Neural crest cell (in vitro differentiated cells): ENCODE measurements around the gene DUSP12. TPM values are rescaled to one million over a fixed set of nuclear protein-coding genes. Genes with fewer than 3 reads are reported as not detected.

Experiments used
- DNase-seq: peaks from one replicate; pipeline ENCODE4 v3.0.0; 2021; ENCODE audit warnings: low read depth, mixed read lengths, low spot score
- H3K27ac Mint-ChIP-seq: one replicate; pipeline ENCODE4 v1.8.0; 2021; ENCODE audit warnings: mild to moderate bottlenecking, mixed read lengths; ENCODE audit not compliant: unreplicated experiment
- H3K27me3 Mint-ChIP-seq: 2 replicates; pipeline ENCODE4 v1.8.0; 2021; ENCODE audit warnings: low read depth, mild to moderate bottlenecking, mixed read lengths
- H3K36me3 Mint-ChIP-seq: 2 replicates; pipeline ENCODE4 v1.8.0; 2021; ENCODE audit warnings: low read depth, mild to moderate bottlenecking, mixed read lengths
- H3K4me1 Mint-ChIP-seq: 2 replicates; pipeline ENCODE4 v1.8.0; 2021; ENCODE audit warnings: mixed read lengths
- H3K4me3 Mint-ChIP-seq: one replicate; pipeline ENCODE4 v1.8.0; 2021; ENCODE audit warnings: mild to moderate bottlenecking, mixed read lengths
- H3K9me3 Mint-ChIP-seq: 2 replicates; pipeline ENCODE4 v1.8.0; 2021; ENCODE audit warnings: mixed read lengths
- total RNA-seq: library from RNA; stranded (reverse); gene quantifications from 2 replicates; pipeline ENCODE4 v1.2.1, GENCODE V29; 2021
- TF ChIP-seq, protein P1 (sequence below): fragments of 200-600 bp; sonication (generic); conservative IDR thresholded peaks from 2 replicates; pipeline ENCODE4 v1.5.0; 2021; ENCODE audit warnings: antibody characterized with exemption, mild to moderate bottlenecking

Gene DUSP12
- total RNA-seq, 1 donor from 2014 or later, result 39.8 TPM

DNA sequence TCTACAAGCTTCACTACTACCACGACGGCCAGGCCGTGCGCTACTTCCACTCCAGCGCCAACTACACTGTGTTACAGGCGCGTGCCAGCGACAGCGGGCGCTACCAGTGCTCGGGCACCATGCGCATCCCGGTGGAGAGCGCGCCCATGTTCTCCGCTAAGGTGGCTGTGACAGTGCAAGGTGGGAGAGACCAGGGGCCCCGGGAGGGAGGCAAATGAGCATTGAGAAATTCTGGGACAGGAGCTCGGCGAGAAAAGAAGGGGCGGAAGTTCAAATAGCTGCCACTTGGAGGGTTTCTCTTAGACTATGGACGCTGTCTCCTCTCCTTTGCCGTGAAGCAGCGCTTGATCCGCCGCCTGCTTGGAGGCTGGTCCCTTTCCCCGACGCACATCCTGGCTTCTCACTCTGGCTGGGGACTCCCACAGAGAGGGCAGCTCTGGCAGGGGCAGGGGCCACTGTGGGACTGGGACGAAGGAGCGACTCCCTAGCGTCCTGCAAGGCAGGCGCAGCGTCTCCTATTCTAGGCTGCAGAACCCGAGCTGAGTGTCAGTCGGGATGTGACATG is 23.6 kb upstream of the DUSP12 start:
- TF ChIP-seq, protein P1, sequence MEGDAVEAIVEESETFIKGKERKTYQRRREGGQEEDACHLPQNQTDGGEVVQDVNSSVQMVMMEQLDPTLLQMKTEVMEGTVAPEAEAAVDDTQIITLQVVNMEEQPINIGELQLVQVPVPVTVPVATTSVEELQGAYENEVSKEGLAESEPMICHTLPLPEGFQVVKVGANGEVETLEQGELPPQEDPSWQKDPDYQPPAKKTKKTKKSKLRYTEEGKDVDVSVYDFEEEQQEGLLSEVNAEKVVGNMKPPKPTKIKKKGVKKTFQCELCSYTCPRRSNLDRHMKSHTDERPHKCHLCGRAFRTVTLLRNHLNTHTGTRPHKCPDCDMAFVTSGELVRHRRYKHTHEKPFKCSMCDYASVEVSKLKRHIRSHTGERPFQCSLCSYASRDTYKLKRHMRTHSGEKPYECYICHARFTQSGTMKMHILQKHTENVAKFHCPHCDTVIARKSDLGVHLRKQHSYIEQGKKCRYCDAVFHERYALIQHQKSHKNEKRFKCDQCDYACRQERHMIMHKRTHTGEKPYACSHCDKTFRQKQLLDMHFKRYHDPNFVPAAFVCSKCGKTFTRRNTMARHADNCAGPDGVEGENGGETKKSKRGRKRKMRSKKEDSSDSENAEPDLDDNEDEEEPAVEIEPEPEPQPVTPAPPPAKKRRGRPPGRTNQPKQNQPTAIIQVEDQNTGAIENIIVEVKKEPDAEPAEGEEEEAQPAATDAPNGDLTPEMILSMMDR, result peak; percentile 63
- Mint-ChIP-seq H3K27me3 (peaks cover 76% of the 10 kb centered on the region), H3K4me1 (peaks cover 8% of the 10 kb centered on the region), H3K27ac (no peak overlapping the region), H3K36me3 (no peaks in the 10 kb centered on the region), H3K4me3 (peak overlapping the region; percentile 98), H3K9me3 (no peaks in the 10 kb centered on the region)
- DNase-seq, result peak; percentile 50

DNA sequence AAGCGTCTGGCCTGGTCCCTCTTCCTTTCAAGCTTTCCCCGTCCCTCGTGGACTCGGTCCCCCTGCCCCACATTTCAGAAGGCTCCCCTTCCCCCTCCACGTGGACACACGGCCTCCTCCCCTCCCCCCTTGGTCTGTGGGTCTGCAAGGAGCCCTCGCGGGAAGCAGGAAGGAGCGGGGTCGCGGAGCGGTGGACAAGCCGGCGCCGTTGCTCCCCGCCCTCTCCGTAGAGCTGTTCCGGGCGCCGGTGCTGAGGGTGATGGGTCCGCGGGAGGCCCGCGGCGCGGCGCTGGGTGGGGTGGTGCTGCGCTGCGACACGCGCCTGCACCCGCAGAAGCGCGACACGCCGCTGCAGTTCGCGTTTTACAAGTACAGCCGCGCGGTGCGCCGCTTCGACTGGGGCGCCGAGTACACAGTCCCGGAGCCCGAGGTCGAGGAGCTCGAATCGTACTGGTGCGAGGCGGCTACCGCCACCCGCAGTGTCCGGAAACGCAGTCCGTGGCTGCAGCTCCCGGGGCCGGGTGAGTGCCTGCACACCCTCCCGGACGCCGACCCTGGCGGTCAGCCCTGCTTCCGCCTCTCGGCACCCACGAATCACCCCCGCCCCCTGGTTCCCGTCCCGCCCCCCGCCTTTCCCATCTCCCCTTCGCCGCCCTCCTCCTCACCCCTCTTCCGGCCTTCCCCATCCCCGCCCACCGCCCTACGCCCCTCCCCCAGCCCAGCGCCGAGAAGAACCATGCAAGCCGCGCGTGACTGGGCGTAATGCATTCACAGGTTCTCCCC is 22.9 kb upstream of the DUSP12 start:
- peak; percentile 78 for DNase-seq
- no peak overlapping the region for H3K27ac Mint-ChIP-seq
- TF ChIP-seq, protein P1, result no peak
- H3K9me3 Mint-ChIP-seq, result no peaks in the 10 kb centered on the region
- H3K4me3 Mint-ChIP-seq, result peak overlapping the region; percentile 98
- peaks cover 76% of the 10 kb centered on the region for H3K27me3 Mint-ChIP-seq
- H3K36me3 Mint-ChIP-seq, result no peaks in the 10 kb centered on the region
- H3K4me1 Mint-ChIP-seq, result peaks cover 8% of the 10 kb centered on the region

GRCh38 chr1:161727256-161727924 is 22.2 kb upstream of the DUSP12 start:
- Mint-ChIP-seq H3K4me3 (peak overlapping the region; percentile 98), H3K9me3 (no peaks in the 10 kb centered on the region), H3K36me3 (no peaks in the 10 kb centered on the region), H3K4me1 (peaks cover 8% of the 10 kb centered on the region), H3K27ac (no peak overlapping the region), H3K27me3 (peaks cover 74% of the 10 kb centered on the region)
- TF ChIP-seq, protein P1, result no peak
- DNase-seq, result no peak

DNA sequence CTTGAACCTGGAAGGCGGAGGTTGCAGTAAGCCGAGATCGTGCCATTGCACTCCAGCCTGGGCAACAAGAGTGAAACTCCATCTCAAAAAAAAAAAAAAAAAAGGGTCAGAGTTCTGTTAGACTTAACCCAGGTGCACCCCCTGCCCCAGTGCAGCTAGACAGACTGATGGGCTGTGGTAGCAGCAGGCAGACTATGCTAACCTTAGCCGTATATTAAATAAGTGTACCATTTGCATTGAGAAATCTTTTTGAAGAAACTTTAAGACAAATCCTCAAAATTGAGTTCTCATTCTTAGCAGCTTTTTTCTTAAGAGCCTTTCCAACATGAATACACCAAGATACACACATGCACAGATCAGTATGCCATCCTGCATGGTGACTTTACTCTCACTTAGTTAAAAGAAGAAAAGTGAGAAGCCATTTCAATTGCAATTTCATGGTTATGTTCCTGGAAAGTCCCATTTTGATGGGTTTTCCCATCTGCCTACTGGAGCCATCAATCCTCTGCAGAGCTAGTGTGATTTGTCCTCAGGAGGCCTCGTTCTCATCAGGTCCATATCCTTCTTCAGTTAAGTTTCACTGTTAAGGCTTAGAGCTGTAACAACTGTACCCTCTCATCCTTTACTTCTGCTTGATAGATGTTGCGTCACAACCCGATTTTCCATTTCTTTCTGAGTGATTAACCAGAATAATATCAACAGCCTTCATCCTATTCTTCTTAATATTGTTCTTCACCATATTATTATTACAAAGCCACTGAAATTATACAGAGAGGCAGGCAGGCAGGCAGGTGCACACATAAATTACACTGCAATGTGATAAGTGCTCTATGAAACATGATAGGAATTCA is 21.0 kb upstream of the DUSP12 start:
- H3K27ac Mint-ChIP-seq, result no peak overlapping the region
- TF ChIP-seq, protein P1, result no peak
- no peaks in the 10 kb centered on the region for H3K9me3 Mint-ChIP-seq
- no peaks in the 10 kb centered on the region for H3K36me3 Mint-ChIP-seq
- H3K4me3 Mint-ChIP-seq, result peak overlapping the region; percentile 98
- H3K4me1 Mint-ChIP-seq, result peaks cover 8% of the 10 kb centered on the region
- DNase-seq, result no peak
- H3K27me3 Mint-ChIP-seq, result peaks cover 71% of the 10 kb centered on the region

DNA sequence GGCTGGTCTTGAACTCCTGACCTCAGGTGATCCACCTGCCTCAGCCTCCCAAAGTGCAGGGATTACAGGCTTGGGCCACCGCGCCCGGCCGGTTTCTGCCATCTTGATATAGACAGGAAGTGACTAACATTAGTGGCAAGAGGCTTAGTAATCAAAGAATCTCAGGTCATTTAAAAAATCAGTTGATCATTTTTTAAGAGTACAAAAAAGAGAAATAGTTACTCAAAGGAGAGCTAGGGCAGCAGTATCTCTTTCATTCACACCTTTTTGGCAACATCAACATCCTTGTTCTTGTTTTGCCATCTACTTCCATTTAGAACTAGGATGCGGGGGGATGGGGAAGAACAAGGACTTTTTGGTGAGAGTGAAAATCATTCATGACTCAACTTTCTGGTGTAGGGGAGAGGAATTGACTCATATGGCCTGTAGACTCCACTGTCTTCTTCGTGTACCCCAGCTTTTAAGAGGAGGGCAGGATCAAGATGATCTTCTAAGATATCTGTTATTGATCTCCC is 19.5 kb upstream of the DUSP12 start:
- Mint-ChIP-seq H3K36me3 (no peaks in the 10 kb centered on the region), H3K27ac (no peak overlapping the region), H3K9me3 (no peaks in the 10 kb centered on the region), H3K4me1 (peaks cover 8% of the 10 kb centered on the region), H3K4me3 (peak overlapping the region; percentile 55), H3K27me3 (peaks cover 71% of the 10 kb centered on the region)
- DNase-seq, result no peak
- TF ChIP-seq, protein P1, result no peak
